ENCODE measurements around the gene MYOC.

GRCh38 chr1:171623651-171624331, 28.7 kb downstream of the MYOC start:
- TF ChIP-seq CTCF (IDR thresholded peaks at IDR 0.05 in 4 of 5, conservative IDR thresholded peaks at IDR 0.05 in 1 of 5) = no peak
- no peak for TF ChIP-seq POLR2A (IDR thresholded peaks at IDR 0.05)
